Natural killer cell (primary cell): ENCODE measurements around the gene MINDY1. TPM values are rescaled to one million over a fixed set of nuclear protein-coding genes. Genes with fewer than 3 reads are reported as not detected.

ENCODE experiments used
- ATAC-seq, 3 donors: fragments of 150-1000 bp in 2 of 3; fragments of 200-7000 bp in 1 of 3; cut with Tn5 transposase; 1 replicate in 1 of 3; 2 replicates in 2 of 3; pipeline ENCODE4 v1.10.0; 2021; ENCODE audit warnings: mild to moderate bottlenecking in 2 of 3, moderate library complexity in 2 of 3
- DNase-seq, 2 donors: peaks; one replicate each; pipeline versions ENCODE4 v3.0.0 to v3.0.0-alpha.2; 2013 to 2021; ENCODE audit warnings: mixed read lengths in 1 of 2
- H3K27ac ChIP-seq: one replicate; pipeline ENCODE4 v1.5.1; 2013; ENCODE audit warnings: mild to moderate bottlenecking, low read length
- H3K27me3 ChIP-seq: one replicate; pipeline ENCODE4 v1.6.1; 2013; ENCODE audit warnings: low read length; ENCODE audit not compliant: control insufficient read depth, insufficient read depth
- H3K36me3 ChIP-seq: one replicate; pipeline ENCODE4 v1.6.1; 2013; ENCODE audit warnings: low read length; ENCODE audit not compliant: control insufficient read depth, insufficient read depth
- H3K4me1 ChIP-seq: one replicate; pipeline ENCODE4 v1.6.1; 2013; ENCODE audit warnings: low read length; ENCODE audit not compliant: control insufficient read depth, insufficient read depth
- H3K4me3 ChIP-seq: one replicate; pipeline ENCODE4 v1.5.1; 2013; ENCODE audit warnings: low read length
- H3K9me3 ChIP-seq: one replicate; pipeline ENCODE4 v1.6.1; 2013; ENCODE audit warnings: low read length; ENCODE audit not compliant: control insufficient read depth, insufficient read depth
- H3K27ac Mint-ChIP-seq, 2 donors: one replicate each; pipeline ENCODE4 v1.8.0; 2022; ENCODE audit warnings: mild to moderate bottlenecking in 2 of 2, mixed read lengths in 2 of 2, moderate library complexity in 1 of 2
- H3K27me3 Mint-ChIP-seq, 2 donors: one replicate each; pipeline ENCODE4 v1.8.0; 2022; ENCODE audit warnings: low read depth in 2 of 2, mixed read lengths in 2 of 2
- H3K36me3 Mint-ChIP-seq: one replicate; pipeline ENCODE4 v1.8.0; 2022; ENCODE audit warnings: mixed read lengths
- H3K4me1 Mint-ChIP-seq, 2 donors: one replicate each; pipeline ENCODE4 v1.8.0; 2022; ENCODE audit warnings: mixed read lengths in 2 of 2
- H3K4me3 Mint-ChIP-seq: one replicate; pipeline ENCODE4 v1.8.0; 2022; ENCODE audit warnings: mild to moderate bottlenecking, moderate library complexity, mixed read lengths
- H3K9me3 Mint-ChIP-seq, 2 donors: one replicate each; pipeline ENCODE4 v1.8.0; 2022; ENCODE audit warnings: mixed read lengths in 2 of 2
- WGBS: methylation state at CpG from one replicate; pipeline ENCODE4 v1.1.7; 2013; ENCODE audit warnings: missing lambda C conversion rate; ENCODE audit not compliant: insufficient coverage; 5-methylcytosine and 5-hydroxymethylcytosine counted together
- intact Hi-C: fragments of 100-400 bp; cut with micrococcal nuclease; formaldehyde crosslinking; loops from one replicate; pipeline ENCODE4 v1.14.2; 2022
- total RNA-seq, 4 donors: library from RNA; stranded (reverse); fragments of 120-200 nt in 1 of 4; gene quantifications; one replicate each; pipeline versions ENCODE4 v1.2.3 to v1.2.4, GENCODE V29; 2013 to 2022
- TF ChIP-seq, protein P1 (sequence below): fragments of 200-600 bp; IDR thresholded peaks from one replicate; pipeline ENCODE4 v1.8.0; 2022; ENCODE audit warnings: antibody characterized with exemption

Gene MINDY1
- total RNA-seq, 3 donors from 2014 or later (not counting 1 experiment from before 2014, with no cell fraction given), result 14.0 to 15.6 (median 15.2) TPM

DNA sequence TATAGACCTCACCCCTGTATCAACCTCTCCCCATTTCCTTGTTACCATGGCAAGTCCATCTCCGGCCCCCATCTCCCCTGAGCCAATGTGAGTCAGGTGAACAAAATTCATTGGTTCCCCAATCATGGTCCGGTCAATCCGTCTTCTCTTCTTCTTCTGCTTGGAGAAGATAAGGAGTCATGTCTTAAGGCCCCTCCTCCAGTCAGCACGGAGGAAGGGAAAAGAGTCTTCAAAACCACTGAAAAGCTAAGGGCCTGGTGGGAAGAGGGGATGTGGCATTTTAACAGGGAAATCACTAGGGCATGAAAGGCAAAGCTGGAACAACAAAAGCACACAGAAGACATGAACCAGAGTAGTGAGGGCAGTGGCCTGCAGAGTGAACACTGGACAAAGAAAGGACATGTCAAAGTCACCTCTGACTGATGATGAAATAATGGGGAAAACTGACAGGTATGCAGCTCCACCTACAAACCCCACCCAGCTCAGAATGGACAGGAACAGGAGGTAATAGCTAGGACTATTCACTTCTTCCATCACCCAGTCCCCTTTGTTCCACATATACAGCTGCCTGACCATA lies 48.4 kb upstream of the MINDY1 start:
- peak overlapping the region; percentile 95 for H3K4me3 ChIP-seq
- Mint-ChIP-seq H3K4me1 (peaks cover 77 to 80% of the 10 kb centered on the region in 2 donors), H3K9me3 (no peaks in the 10 kb centered on the region), H3K27ac (peak overlapping the region; percentile 98 to 99), H3K27me3 (no peaks in the 10 kb centered on the region), H3K36me3 (peaks cover 43% of the 10 kb centered on the region), H3K4me3 (peak overlapping the region; percentile 92)
- no peak for DNase-seq
- peak overlapping the region; percentile 89 for H3K27ac ChIP-seq
- WGBS, result 78% methylated on average over 4 of the region's 4 CpGs
- H3K27me3 ChIP-seq, result no peaks in the 10 kb centered on the region
- TF ChIP-seq, protein P1, sequence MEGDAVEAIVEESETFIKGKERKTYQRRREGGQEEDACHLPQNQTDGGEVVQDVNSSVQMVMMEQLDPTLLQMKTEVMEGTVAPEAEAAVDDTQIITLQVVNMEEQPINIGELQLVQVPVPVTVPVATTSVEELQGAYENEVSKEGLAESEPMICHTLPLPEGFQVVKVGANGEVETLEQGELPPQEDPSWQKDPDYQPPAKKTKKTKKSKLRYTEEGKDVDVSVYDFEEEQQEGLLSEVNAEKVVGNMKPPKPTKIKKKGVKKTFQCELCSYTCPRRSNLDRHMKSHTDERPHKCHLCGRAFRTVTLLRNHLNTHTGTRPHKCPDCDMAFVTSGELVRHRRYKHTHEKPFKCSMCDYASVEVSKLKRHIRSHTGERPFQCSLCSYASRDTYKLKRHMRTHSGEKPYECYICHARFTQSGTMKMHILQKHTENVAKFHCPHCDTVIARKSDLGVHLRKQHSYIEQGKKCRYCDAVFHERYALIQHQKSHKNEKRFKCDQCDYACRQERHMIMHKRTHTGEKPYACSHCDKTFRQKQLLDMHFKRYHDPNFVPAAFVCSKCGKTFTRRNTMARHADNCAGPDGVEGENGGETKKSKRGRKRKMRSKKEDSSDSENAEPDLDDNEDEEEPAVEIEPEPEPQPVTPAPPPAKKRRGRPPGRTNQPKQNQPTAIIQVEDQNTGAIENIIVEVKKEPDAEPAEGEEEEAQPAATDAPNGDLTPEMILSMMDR, result no peak
- H3K36me3 ChIP-seq, result peaks cover 60% of the 10 kb centered on the region
- intact Hi-C loops, result loop anchor here (5.0 kb wide), 3 partner anchors 33 to 483 kb away; partner anchors contain the start of gene ZNF687
- H3K9me3 ChIP-seq, result no peaks in the 10 kb centered on the region
- ATAC-seq, result no peak
- peaks cover 46% of the 10 kb centered on the region for H3K4me1 ChIP-seq

DNA sequence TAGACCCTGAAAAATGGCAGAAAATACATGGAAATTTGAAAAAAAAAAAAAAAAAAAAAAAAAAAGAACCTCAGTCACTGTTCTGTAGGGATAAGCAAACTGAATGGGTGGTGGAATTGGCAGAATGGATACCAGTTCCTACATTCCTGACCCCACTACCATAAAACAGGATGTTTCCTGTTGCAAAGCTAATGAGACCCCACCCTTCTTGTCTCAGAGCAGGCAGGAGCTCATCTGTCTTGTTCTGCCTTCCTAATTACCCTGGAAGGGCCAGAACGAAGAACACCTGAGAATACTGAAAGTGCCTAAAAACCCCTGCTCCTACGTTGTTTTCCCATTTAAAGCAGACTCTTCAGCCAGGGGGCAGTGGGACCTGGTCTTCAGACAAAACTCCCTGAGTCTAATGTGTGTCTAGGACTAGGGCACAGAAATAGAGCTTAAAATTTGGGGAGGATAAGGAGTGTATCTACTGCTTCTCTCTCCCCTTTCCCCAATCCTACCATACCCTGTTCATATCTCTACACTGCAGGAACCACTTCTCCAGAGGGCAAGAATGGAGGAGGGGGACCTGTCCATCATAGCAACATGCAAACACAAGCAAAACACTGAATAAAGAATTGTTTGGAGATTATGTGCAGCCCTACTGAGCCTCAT lies 44.8 kb upstream of the MINDY1 start:
- peak overlapping the region; percentile 37 for H3K4me3 Mint-ChIP-seq
- Histone ChIP-seq H3K36me3 (peaks cover 56% of the 10 kb centered on the region), H3K27me3 (no peaks in the 10 kb centered on the region), H3K4me3 (no peak overlapping the region), H3K9me3 (no peaks in the 10 kb centered on the region), H3K4me1 (peaks cover 54% of the 10 kb centered on the region), H3K27ac (peak overlapping the region; percentile 34)
- peaks cover 33% of the 10 kb centered on the region for H3K36me3 Mint-ChIP-seq
- ATAC-seq (no peak), DNase-seq (no peak)
- no peaks in the 10 kb centered on the region for H3K27me3 Mint-ChIP-seq
- TF ChIP-seq, protein P1, result no peak
- H3K9me3 Mint-ChIP-seq, result no peaks in the 10 kb centered on the region
- peak overlapping the region; percentile 98 to 99 for H3K27ac Mint-ChIP-seq
- peaks cover 80% of the 10 kb centered on the region in 2 donors for H3K4me1 Mint-ChIP-seq
- intact Hi-C loops, result no loop called here
- WGBS, result 84% methylated on average over 2 of the region's 2 CpGs

- ATAC-seq, result no peak
- peaks cover 41% of the 10 kb centered on the region for H3K4me1 ChIP-seq
- peak overlapping the region; percentile 96 for H3K4me3 Mint-ChIP-seq
- H3K27ac ChIP-seq, result peak overlapping the region; percentile 19
- H3K9me3 ChIP-seq, result no peaks in the 10 kb centered on the region
- peaks cover 44% of the 10 kb centered on the region for H3K36me3 ChIP-seq
- intact Hi-C loops, result no loop called here
- peak overlapping the region; percentile 98 to 99 for H3K27ac Mint-ChIP-seq
- no peak overlapping the region for H3K4me3 ChIP-seq
- no peaks in the 10 kb centered on the region for H3K27me3 Mint-ChIP-seq
- DNase-seq, result no peak
- TF ChIP-seq, protein P1, result no peak
- H3K4me1 Mint-ChIP-seq, result peaks cover 69 to 75% of the 10 kb centered on the region in 2 donors
- H3K27me3 ChIP-seq, result no peaks in the 10 kb centered on the region
- no CpG with 5 or more reads among the region's 2 CpGs for WGBS
- peaks cover 25% of the 10 kb centered on the region for H3K36me3 Mint-ChIP-seq
- no peaks in the 10 kb centered on the region for H3K9me3 Mint-ChIP-seq
Observed at GRCh38 chr1:151050051-151050688, 43.5 kb upstream of the MINDY1 start.
